ENCODE data around the gene PIP5K1A.

DNA sequence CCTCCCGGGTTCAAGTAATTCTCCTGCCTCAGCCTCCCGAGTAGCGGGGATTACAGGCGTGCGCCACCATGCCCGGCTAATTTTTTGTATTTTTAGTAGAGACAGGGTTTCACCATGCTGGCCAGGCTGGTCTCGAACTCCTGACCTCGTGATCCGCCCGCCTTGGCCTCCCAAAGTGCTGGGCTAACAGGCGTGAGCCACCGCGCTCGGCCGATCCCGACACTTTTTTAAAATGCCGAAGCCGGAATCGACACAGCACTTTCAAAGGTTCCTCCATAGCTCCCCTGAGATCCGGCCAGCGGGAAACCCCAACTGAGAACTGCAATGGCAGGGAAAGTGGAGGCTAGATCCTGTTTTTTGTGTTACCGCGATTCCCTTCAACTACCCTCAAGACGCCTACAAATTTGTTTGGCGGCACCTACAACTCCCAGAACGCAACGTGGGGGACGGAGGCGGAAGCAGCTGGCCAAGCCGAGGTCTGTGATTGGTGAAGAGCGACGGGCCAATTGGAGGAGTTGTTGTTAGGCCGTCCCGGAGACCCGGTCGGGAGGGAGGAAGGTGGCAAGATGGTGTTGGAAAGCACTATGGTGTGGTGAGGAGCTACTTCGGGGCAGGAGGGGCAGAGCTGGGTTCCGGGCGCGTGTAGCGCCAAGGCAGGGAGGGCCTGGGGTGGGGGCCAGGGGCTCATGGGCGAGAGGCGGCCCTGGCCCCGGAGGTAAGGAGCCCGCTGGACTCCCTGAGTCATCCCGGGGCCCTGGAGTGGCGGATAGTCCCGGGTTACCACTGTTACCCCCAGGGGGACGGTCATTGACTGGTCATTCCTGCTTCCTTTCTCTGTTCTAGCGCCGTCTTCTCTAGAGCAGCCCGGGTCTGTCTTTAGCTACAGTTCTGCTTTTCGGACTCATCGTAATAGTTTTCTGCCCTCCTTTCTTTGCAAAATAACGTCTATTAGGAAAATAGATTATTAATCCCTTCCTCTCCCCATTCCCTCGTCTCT lies 56.2 kb downstream of the PIP5K1A start, which contains the start of gene PSMD4:
- peak; percentile 92 to 97 for TF ChIP-seq POLR2A (IDR thresholded peaks at IDR 0.05)
- no peak for TF ChIP-seq CTCF (IDR thresholded peaks at IDR 0.05 in 4 of 5, conservative IDR thresholded peaks at IDR 0.05 in 1 of 5)
